ENCODE data around the gene C2CD4A.

DNA sequence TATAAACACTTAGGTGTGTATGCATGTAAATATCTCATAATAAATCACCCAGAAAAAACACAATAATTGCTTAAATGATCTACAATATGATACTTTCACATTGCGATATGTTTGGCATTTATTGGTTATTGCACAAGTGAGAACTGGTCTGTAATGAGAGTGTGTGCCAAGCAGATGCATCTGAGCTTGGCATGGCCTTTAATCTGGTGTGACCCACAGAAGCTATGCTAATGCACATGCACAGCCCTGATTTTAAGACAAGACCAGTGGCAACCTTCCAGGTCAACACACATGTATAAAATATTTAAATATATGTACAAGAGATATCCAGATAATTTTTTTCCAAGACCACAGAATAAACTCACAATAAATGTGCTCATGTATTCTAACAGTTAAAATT is 42.7 kb downstream of the C2CD4A start:
- TF ChIP-seq POLR2AphosphoS5 (IDR thresholded peaks at IDR 0.05; ENCODE audit: low read depth, low read length) (no peak), TAF1 (IDR thresholded peaks at IDR 0.05; ENCODE audit: borderline replicate concordance, low read depth, low read length) (no peak)

All from GM12892 (cell line).